WTC11 (cell line): ENCODE results near the gene SOCS3. TPM values are rescaled to one million over a fixed set of nuclear protein-coding genes. Genes with fewer than 3 reads are reported as not detected.

ENCODE experiments used
- CREM ChIP-seq: sonication (generic); formaldehyde crosslinking; IDR thresholded peaks from 2 replicates; pipeline ENCODE4 v1.8.1; 2022; ENCODE audit warnings: mild to moderate bottlenecking, missing genetic modification reagents, moderate library complexity
- E2F5 ChIP-seq: sonication (generic); formaldehyde crosslinking; IDR thresholded peaks from 2 replicates; pipeline ENCODE4 v1.8.1; 2022; ENCODE audit warnings: mild to moderate bottlenecking, moderate library complexity, missing genetic modification reagents
- ESRRA ChIP-seq: sonication (generic); formaldehyde crosslinking; IDR thresholded peaks from 2 replicates; pipeline ENCODE4 v1.8.1; 2022; ENCODE audit warnings: mild to moderate bottlenecking, missing genetic modification reagents, borderline replicate concordance
- FOXP1 ChIP-seq: sonication (generic); formaldehyde crosslinking; IDR thresholded peaks from 2 replicates; pipeline ENCODE4 v1.8.0; 2022; ENCODE audit warnings: missing genetic modification reagents, mild to moderate bottlenecking, moderate library complexity, borderline replicate concordance
- IRF1 ChIP-seq: sonication (generic); formaldehyde crosslinking; IDR thresholded peaks from 2 replicates; pipeline ENCODE4 v1.8.0; 2023; ENCODE audit warnings: missing genetic modification reagents
- JUN ChIP-seq: sonication (generic); formaldehyde crosslinking; IDR thresholded peaks from 2 replicates; pipeline ENCODE4 v1.8.0; 2023; ENCODE audit warnings: mild to moderate bottlenecking, missing genetic modification reagents
- NR1H2 ChIP-seq: sonication (generic); formaldehyde crosslinking; IDR thresholded peaks from 2 replicates; pipeline ENCODE4 v1.9.0; 2021; ENCODE audit warnings: mild to moderate bottlenecking, moderate library complexity, missing genetic modification reagents
- OVOL2 ChIP-seq: fragments of 250-450 bp; sonication (Bioruptor Pico); IDR thresholded peaks from 2 replicates; pipeline ENCODE4 v1.9.0; 2021; ENCODE audit warnings: mild to moderate bottlenecking, borderline replicate concordance
- RELA ChIP-seq: sonication (generic); formaldehyde crosslinking; IDR thresholded peaks from 2 replicates; pipeline ENCODE4 v1.8.1; 2022; ENCODE audit warnings: missing genetic modification reagents, mild to moderate bottlenecking, borderline replicate concordance
- SMAD4 ChIP-seq: sonication (generic); formaldehyde crosslinking; IDR thresholded peaks from 2 replicates; pipeline ENCODE4 v1.8.0; 2022; ENCODE audit warnings: mild to moderate bottlenecking, missing genetic modification reagents
- ZNF121 ChIP-seq: sonication (generic); formaldehyde crosslinking; IDR thresholded peaks from 2 replicates; pipeline ENCODE4 v1.8.0; 2023; ENCODE audit warnings: missing genetic modification reagents
- ZNF232 ChIP-seq: sonication (generic); formaldehyde crosslinking; IDR thresholded peaks from 2 replicates; pipeline ENCODE4 v1.8.0; 2022; ENCODE audit warnings: mild to moderate bottlenecking, missing genetic modification reagents
- ZNF317 ChIP-seq: sonication (generic); formaldehyde crosslinking; IDR thresholded peaks from 2 replicates; pipeline ENCODE4 v1.8.1; 2023; ENCODE audit warnings: low read depth, mild to moderate bottlenecking, moderate library complexity, missing genetic modification reagents, borderline replicate concordance
- total RNA-seq: library from RNA; stranded (reverse); gene quantifications from 3 replicates; pipeline ENCODE4 v1.2.3, GENCODE V29; 2021
- TF ChIP-seq, protein P1 (sequence below): sonication (generic); formaldehyde crosslinking; IDR thresholded peaks from 2 replicates; pipeline ENCODE4 v1.8.1; 2023; ENCODE audit warnings: mild to moderate bottlenecking, missing genetic modification reagents, moderate library complexity
- TF ChIP-seq, protein P2 (sequence below): sonication (generic); formaldehyde crosslinking; IDR thresholded peaks from 2 replicates; pipeline ENCODE4 v1.8.1; 2023; ENCODE audit warnings: mild to moderate bottlenecking, missing genetic modification reagents, borderline replicate concordance
- TF ChIP-seq, protein P3 (sequence below): fragments of 250-450 bp; sonication (Bioruptor Pico); IDR thresholded peaks from 2 replicates; pipeline ENCODE4 v1.9.0; 2021; ENCODE audit warnings: moderate library complexity, mild to moderate bottlenecking, inconsistent platforms, borderline replicate concordance
- TF ChIP-seq, protein P4 (sequence below): sonication (generic); formaldehyde crosslinking; IDR thresholded peaks from 2 replicates; pipeline ENCODE4 v1.8.0; 2023; ENCODE audit warnings: missing genetic modification reagents, mild to moderate bottlenecking, borderline replicate concordance

The SOCS3 gene
- total RNA-seq, 1 experiment from 2014 or later: 23.8 TPM

- TF ChIP-seq FOXP1 (CRISPR knock-in tag) (peak; percentile 55; the same call in 1 of the 2 replicates), ZNF317 (CRISPR knock-in tag) (no peak), SMAD4 (CRISPR knock-in tag) (no peak), IRF1 (CRISPR knock-in tag) (0 out of 2 replicates have a peak, but pooled peaks have one; percentile 44), E2F5 (CRISPR knock-in tag) (peak; percentile 95), NR1H2 (CRISPR knock-in tag) (no peak), ZNF121 (no peak), JUN (CRISPR knock-in tag) (peak; percentile 18; the same call in 1 of the 2 replicates), ZNF232 (CRISPR knock-in tag) (no peak), ESRRA (peak; percentile 42; the same call in 1 of the 2 replicates), OVOL2 (no peak), RELA (CRISPR knock-in tag) (peak; percentile 70; the same call in 1 of the 2 replicates), CREM (peak; percentile 76; the same call in 1 of the 2 replicates)
- TF ChIP-seq, protein P1, sequence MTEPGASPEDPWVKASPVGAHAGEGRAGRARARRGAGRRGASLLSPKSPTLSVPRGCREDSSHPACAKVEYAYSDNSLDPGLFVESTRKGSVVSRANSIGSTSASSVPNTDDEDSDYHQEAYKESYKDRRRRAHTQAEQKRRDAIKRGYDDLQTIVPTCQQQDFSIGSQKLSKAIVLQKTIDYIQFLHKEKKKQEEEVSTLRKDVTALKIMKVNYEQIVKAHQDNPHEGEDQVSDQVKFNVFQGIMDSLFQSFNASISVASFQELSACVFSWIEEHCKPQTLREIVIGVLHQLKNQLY (CRISPR knock-in tag): 0 out of 2 replicates have a peak, but pooled peaks have one; percentile 21
- TF ChIP-seq, protein P2, sequence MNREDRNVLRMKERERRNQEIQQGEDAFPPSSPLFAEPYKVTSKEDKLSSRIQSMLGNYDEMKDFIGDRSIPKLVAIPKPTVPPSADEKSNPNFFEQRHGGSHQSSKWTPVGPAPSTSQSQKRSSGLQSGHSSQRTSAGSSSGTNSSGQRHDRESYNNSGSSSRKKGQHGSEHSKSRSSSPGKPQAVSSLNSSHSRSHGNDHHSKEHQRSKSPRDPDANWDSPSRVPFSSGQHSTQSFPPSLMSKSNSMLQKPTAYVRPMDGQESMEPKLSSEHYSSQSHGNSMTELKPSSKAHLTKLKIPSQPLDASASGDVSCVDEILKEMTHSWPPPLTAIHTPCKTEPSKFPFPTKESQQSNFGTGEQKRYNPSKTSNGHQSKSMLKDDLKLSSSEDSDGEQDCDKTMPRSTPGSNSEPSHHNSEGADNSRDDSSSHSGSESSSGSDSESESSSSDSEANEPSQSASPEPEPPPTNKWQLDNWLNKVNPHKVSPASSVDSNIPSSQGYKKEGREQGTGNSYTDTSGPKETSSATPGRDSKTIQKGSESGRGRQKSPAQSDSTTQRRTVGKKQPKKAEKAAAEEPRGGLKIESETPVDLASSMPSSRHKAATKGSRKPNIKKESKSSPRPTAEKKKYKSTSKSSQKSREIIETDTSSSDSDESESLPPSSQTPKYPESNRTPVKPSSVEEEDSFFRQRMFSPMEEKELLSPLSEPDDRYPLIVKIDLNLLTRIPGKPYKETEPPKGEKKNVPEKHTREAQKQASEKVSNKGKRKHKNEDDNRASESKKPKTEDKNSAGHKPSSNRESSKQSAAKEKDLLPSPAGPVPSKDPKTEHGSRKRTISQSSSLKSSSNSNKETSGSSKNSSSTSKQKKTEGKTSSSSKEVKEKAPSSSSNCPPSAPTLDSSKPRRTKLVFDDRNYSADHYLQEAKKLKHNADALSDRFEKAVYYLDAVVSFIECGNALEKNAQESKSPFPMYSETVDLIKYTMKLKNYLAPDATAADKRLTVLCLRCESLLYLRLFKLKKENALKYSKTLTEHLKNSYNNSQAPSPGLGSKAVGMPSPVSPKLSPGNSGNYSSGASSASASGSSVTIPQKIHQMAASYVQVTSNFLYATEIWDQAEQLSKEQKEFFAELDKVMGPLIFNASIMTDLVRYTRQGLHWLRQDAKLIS (CRISPR knock-in tag): no peak
- TF ChIP-seq, protein P3, sequence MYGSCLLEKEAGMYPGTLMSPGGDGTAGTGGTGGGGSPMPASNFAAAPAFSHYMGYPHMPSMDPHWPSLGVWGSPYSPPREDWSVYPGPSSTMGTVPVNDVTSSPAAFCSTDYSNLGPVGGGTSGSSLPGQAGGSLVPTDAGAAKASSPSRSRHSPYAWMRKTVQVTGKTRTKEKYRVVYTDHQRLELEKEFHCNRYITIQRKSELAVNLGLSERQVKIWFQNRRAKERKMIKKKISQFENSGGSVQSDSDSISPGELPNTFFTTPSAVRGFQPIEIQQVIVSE (CRISPR knock-in tag): no peak
- TF ChIP-seq, protein P4, sequence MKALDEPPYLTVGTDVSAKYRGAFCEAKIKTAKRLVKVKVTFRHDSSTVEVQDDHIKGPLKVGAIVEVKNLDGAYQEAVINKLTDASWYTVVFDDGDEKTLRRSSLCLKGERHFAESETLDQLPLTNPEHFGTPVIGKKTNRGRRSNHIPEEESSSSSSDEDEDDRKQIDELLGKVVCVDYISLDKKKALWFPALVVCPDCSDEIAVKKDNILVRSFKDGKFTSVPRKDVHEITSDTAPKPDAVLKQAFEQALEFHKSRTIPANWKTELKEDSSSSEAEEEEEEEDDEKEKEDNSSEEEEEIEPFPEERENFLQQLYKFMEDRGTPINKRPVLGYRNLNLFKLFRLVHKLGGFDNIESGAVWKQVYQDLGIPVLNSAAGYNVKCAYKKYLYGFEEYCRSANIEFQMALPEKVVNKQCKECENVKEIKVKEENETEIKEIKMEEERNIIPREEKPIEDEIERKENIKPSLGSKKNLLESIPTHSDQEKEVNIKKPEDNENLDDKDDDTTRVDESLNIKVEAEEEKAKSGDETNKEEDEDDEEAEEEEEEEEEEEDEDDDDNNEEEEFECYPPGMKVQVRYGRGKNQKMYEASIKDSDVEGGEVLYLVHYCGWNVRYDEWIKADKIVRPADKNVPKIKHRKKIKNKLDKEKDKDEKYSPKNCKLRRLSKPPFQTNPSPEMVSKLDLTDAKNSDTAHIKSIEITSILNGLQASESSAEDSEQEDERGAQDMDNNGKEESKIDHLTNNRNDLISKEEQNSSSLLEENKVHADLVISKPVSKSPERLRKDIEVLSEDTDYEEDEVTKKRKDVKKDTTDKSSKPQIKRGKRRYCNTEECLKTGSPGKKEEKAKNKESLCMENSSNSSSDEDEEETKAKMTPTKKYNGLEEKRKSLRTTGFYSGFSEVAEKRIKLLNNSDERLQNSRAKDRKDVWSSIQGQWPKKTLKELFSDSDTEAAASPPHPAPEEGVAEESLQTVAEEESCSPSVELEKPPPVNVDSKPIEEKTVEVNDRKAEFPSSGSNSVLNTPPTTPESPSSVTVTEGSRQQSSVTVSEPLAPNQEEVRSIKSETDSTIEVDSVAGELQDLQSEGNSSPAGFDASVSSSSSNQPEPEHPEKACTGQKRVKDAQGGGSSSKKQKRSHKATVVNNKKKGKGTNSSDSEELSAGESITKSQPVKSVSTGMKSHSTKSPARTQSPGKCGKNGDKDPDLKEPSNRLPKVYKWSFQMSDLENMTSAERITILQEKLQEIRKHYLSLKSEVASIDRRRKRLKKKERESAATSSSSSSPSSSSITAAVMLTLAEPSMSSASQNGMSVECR: peak; percentile 90; the same call in 1 of the 2 replicates
- TF ChIP-seq, all 79 proteins: peak for 22
Measured at GRCh38 chr17:78378225-78379130, 18.6 kb upstream of the SOCS3 start, which contains the start of gene PGS1 (continued).
